Measurements from ENCODE around the gene SIM2. TPM values are rescaled to one million over a fixed set of nuclear protein-coding genes. Genes with fewer than 3 reads are reported as not detected.

The SIM2 gene
- total and polyA plus RNA-seq, 12 donors = 0.01 to 0.16 (median 0.15) TPM; not detected in 9

DNA sequence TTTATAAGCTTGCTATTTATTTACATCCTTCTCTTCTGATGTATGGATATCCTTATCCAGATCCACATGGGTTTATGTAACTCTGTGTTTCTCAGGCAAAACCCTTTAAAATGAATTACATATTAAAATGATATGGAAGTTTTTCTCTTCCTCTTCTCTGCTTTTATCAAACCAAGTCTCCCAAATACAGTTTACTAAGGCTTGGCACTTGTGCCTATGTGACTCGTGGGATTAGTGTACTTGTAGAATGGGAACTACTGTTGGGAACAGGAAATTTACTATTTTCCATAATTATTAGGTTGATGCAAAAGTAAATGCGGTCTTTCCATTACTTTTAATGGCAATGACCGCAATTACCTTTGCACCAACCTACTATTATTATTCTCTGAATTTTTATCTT, 14.8 kb downstream of the SIM2 start:
- no peak for DNase-seq
- Histone ChIP-seq H3K4me1 (peaks cover 0 to 22% (median 12%) of the 10 kb centered on the region in 9 donors), H3K9me3 (no peaks in the 10 kb centered on the region), H3K27ac (no peak overlapping the region), H3K4me3 (no peak overlapping the region), H3K36me3 (no peaks in the 10 kb centered on the region), H3K27me3 (peaks cover 21 to 99% (median 96%) of the 10 kb centered on the region in 7 donors)
- intact Hi-C loops (cut with DNase I) = no loop called here
- 58 to 64% methylated on average over 3 of the region's 3 CpGs for WGBS, 2 donors
- TF ChIP-seq, protein P1, sequence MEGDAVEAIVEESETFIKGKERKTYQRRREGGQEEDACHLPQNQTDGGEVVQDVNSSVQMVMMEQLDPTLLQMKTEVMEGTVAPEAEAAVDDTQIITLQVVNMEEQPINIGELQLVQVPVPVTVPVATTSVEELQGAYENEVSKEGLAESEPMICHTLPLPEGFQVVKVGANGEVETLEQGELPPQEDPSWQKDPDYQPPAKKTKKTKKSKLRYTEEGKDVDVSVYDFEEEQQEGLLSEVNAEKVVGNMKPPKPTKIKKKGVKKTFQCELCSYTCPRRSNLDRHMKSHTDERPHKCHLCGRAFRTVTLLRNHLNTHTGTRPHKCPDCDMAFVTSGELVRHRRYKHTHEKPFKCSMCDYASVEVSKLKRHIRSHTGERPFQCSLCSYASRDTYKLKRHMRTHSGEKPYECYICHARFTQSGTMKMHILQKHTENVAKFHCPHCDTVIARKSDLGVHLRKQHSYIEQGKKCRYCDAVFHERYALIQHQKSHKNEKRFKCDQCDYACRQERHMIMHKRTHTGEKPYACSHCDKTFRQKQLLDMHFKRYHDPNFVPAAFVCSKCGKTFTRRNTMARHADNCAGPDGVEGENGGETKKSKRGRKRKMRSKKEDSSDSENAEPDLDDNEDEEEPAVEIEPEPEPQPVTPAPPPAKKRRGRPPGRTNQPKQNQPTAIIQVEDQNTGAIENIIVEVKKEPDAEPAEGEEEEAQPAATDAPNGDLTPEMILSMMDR (IDR thresholded peaks at IDR 0.05) = no peak
- no peak for ATAC-seq

DNA sequence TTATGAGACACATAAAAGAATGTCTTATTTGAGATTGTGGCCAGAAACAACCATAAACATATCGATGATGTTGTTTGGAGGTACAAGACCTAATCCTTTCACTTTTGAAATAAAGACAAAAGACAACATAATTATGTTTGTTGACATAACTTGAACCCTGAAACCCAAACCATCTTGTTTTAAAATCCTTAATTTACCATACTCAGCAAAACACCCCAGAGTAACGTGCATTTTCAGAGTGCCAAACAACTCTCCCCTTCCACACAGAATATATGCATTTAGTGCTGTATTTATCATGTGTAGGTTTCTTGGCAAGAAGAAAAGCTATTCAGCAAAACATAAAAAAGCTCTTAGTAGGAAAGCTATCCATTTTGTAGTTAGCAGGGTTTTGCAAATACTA, 17.5 kb downstream of the SIM2 start:
- Histone ChIP-seq H3K4me1 (no peaks in the 10 kb centered on the region), H3K27me3 (peaks cover 7 to 96% (median 91%) of the 10 kb centered on the region in 7 donors), H3K9me3 (no peaks in the 10 kb centered on the region), H3K4me3 (no peak overlapping the region), H3K27ac (no peak overlapping the region), H3K36me3 (no peaks in the 10 kb centered on the region)
- WGBS, 2 donors = 88 to 90% methylated on average over 2 of the region's 2 CpGs
- TF ChIP-seq, protein P1 (IDR thresholded peaks at IDR 0.05) = no peak
- intact Hi-C loops (cut with DNase I) = no loop called here
- DNase-seq (no peak), ATAC-seq (no peak)

DNA sequence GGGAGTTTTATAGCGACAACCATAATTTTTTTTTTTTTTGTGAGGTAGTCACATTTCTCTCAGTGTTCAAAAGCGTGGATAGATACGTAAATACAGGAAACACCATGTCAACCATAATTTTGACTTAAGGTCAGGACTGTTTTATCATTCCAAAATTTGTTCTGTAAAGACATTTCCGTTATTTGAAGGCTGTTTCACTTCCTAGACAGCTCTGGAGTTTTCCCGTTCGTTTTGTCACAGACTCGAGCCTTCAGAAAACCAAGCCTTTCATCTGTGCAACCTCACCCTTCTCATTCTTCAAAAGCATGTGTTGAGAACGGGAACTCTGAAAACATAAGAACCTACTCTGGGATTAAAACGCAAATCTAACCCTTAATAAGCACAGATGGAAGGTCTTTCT, 17.9 kb downstream of the SIM2 start:
- no peak for DNase-seq
- Histone ChIP-seq H3K4me1 (no peaks in the 10 kb centered on the region), H3K4me3 (no peak overlapping the region), H3K36me3 (no peaks in the 10 kb centered on the region), H3K9me3 (no peaks in the 10 kb centered on the region), H3K27ac (no peak overlapping the region), H3K27me3 (peaks cover 6 to 94% (median 91%) of the 10 kb centered on the region in 7 donors)
- ATAC-seq = no peak
- intact Hi-C loops (cut with DNase I) = no loop called here
- 59 to 66% methylated on average over 9 of the region's 9 CpGs for WGBS, 2 donors
- TF ChIP-seq, protein P1 (IDR thresholded peaks at IDR 0.05) = no peak

DNA sequence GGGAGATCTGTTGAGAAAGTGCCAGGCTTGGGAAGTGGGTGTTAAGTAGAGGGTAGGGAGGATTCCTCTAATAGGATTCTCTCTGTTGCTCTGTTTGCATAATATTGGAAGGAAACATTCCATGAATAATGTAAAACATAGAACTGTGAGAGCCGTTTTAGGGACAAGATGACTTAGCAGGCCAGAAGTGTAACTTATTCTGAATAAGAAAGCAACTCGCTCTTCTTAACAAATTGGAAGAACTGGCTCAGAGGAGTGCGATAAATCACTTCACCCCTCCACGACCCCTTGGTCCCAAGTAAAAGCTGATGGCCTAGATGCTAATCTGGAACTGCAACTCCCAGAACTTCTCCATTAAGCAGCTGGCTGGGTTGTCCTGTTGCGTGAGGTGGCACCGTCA, 19.1 kb downstream of the SIM2 start:
- no peaks in the 10 kb centered on the region for H3K9me3 ChIP-seq
- H3K36me3 ChIP-seq = no peaks in the 10 kb centered on the region
- WGBS, 2 donors = 83 to 84% methylated on average over 6 of the region's 6 CpGs
- ATAC-seq (no peak), DNase-seq (no peak)
- peaks cover 0 to 92% (median 80%) of the 10 kb centered on the region in 7 donors for H3K27me3 ChIP-seq
- no peak overlapping the region for H3K4me3 ChIP-seq
- TF ChIP-seq, protein P1 (IDR thresholded peaks at IDR 0.05) = no peak
- H3K4me1 ChIP-seq = no peaks in the 10 kb centered on the region
- intact Hi-C loops (cut with DNase I) = no loop called here
- H3K27ac ChIP-seq = no peak overlapping the region

Data from heart right ventricle (tissue), 16 donors.